Esophagus muscularis mucosa (tissue), 3 donors: ENCODE measurements around the gene ELANE.

Experiments used
- POLR2A ChIP-seq: fragments of 450-650 bp; IDR thresholded peaks from one replicate; pipeline ENCODE4 v1.6.1; 2017; ENCODE audit warnings: antibody characterized with exemption, moderate library complexity, mild to moderate bottlenecking, low read depth
- POLR2AphosphoS5 ChIP-seq, 2 donors: sonication (generic); formaldehyde crosslinking; IDR thresholded peaks; one replicate each; pipeline ENCODE4 v1.6.1; 2017; ENCODE audit warnings: antibody characterized with exemption in 2 of 2
- TF ChIP-seq, protein P1 (sequence below), 3 experiments: fragments of 200-600 bp in 2 of 3; fragments of 450-650 bp in 1 of 3; sonication (generic) in 2 of 3; IDR thresholded peaks; one replicate each; pipeline ENCODE4 v1.5.1; 2017 to 2019; ENCODE audit warnings: antibody characterized with exemption in 3 of 3, mild to moderate bottlenecking in 2 of 3, moderate library complexity in 1 of 3

DNA sequence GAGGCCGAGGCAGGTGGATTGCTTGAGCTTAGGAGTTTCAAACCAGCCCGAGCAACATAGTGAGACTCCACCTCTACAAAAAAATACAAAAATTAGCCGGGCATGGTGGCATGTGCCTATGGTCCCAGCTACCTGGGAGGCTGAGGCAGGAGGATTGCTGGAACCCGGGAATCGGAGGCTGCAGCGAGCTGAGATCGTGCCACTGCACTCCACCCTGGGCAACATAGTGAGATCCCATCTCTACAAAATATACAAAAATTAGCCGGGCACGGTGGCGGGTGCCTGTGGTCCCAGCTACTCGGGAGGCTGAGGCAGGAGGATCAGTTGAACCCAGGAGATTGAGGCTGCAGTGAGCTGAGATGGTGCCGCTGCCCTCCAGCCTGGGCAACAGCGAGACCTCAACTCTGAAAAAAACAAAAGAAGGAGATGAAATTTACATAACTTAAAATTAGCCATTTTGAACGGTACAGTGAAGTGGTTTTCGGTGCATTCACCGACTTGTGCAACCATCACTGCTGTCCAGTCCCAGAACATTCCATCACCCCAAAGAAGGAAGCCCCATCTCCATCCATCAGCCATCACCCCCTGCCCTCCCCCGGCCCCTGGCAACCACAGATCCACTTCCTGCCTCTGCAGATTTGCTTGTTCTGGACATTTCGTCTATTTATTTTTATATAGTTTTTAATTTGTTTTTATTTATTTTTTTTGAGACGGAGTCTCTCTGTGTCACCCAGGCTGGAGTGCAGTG is 26.0 kb upstream of the ELANE start:
- TF ChIP-seq, protein P1, sequence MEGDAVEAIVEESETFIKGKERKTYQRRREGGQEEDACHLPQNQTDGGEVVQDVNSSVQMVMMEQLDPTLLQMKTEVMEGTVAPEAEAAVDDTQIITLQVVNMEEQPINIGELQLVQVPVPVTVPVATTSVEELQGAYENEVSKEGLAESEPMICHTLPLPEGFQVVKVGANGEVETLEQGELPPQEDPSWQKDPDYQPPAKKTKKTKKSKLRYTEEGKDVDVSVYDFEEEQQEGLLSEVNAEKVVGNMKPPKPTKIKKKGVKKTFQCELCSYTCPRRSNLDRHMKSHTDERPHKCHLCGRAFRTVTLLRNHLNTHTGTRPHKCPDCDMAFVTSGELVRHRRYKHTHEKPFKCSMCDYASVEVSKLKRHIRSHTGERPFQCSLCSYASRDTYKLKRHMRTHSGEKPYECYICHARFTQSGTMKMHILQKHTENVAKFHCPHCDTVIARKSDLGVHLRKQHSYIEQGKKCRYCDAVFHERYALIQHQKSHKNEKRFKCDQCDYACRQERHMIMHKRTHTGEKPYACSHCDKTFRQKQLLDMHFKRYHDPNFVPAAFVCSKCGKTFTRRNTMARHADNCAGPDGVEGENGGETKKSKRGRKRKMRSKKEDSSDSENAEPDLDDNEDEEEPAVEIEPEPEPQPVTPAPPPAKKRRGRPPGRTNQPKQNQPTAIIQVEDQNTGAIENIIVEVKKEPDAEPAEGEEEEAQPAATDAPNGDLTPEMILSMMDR (IDR thresholded peaks at IDR 0.05) = no peak
- no peak for TF ChIP-seq POLR2AphosphoS5 (IDR thresholded peaks at IDR 0.05)
- no peak for TF ChIP-seq POLR2A
